Measurements from ENCODE around the gene MSX1.

Gene MSX1

DNA sequence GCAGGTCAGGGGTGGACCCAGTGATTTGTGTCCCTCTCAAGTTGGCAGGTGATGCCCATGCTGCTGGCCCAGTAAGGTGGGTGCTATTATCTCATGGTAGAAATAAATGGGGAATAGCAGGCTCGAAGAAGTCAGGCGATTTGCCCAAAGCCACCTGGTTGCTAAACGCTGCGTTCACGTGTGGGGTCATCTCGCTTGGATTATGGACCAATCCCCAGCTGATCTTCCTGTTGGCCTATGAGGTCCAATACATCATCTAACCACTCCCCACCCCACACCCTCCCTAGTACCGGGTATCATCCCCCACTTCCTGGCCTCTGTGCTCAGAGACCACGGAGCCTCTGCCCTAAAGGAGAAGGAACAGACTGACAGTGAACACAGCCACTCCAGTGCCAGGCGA, 18.3 kb upstream of the MSX1 start:
- DNase-seq (ENCODE audit: low read depth): no peak

DNA sequence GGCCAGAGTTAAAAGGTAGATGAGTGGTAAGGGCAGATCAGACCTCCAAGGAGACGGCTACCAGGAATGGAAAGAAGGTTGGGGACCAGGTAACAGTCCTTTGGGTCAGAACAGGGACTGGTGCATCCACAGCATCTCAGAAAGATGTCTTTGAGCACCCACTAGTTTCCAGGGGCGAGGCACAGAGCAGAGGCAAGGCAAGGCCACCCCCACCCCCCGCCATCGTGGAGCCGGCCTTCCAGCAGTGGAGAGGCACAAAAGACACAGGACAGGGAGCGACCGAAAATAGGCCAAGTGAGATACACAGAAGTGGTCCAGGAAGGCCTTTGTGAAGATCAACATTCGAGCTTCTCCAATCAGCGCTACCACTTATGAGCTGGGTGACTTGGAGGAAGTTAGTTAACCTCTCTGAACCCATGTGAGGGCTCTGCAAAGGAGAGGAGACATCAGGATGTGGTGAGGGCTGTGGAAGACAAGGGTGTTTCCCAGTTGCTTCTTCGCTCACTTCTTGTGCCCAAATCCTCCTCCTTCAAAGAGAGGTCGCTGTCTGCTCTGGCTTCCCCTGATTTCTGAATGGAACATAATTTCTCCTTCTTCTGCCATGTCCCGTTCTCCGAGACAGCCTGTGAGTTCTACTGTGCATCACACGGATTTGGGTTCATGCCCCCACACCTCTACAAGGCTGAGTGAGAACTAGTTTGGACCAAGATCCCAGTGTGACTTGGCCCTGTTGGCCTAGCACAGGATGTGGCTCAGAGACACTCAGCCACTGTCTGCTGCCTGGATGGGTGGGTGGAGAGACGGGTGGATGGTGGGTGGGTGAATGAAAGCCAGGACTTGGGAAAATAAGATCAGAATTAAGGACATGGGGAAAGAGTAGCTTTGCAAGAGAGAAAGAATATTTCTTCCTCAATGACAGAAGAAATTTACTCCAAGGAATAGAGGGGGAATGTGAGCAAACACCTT, 16.7 kb upstream of the MSX1 start:
- DNase-seq (ENCODE audit: low read depth): no peak

DNA sequence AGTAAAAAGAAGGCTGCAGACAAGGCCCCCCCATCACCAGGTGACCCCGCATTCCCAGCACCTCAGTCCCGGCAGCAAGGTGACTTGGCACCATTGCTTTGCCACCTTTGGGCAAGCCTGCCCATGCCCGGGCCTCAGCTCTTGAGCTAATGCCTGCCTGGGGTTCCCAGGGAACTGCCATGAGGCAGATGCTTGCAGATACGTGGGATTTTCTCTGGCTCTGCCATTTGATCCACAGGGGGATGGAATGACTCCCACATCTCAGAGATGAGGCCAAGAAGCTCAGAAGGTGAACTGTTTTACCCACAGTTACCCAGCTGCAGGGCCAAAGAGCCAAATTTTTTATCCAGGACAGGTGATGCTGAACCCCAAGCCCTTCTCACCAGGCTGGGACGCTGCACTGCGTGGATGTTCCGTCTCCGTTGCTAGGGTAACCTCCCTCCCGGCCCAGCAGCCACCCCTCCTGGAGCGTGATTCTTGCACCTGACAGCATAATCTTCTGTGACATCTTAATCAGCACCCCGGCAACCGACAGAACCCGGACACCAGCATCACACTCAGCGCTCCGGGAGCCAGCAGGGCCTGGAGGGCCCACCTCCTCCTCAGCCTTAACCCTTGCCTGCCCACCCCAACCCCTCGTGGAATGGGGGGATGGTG, 15.7 kb upstream of the MSX1 start:
- DNase-seq (ENCODE audit: low read depth): no peak

DNA sequence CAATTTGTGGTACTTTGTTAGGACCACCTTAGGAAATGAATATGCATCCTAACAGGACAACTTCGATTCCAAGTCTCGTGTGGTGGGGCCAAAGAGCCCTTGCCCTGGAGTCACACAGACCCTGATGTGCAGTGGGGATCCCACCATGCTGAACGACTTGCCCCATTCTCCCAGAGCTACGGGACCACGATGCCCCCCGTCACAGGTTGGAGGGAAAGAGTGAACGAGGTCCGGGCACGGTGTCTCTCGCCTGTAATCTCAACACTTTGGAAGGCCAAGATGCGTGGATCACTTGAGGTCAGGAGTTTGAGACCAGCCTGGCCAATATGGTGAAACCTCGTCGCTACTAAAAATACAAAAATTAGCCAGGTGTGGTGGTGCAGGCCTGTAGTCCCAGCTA, 14.4 kb upstream of the MSX1 start:
- no peak for DNase-seq (ENCODE audit: low read depth)

DNA sequence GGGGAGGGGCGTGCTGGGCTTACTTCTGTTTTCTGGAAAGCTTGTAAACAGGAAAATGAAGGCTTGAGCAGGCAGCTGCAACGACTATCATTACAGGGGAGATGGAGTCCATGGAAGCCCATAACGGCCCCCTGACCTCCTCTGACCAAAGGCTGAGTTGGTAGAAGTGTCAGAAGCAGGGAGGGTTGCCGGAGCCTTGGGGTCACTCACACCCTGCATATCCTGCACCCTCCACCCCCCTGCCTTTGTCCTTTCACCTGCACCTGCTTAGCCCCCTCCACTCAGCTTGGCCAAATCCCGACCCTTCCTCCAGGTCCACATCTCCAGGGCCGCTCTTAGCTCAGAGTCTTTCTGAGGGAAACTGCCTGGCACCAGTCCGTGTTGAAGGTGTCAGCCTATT, 12.5 kb upstream of the MSX1 start:
- DNase-seq (ENCODE audit: low read depth): no peak

DNA sequence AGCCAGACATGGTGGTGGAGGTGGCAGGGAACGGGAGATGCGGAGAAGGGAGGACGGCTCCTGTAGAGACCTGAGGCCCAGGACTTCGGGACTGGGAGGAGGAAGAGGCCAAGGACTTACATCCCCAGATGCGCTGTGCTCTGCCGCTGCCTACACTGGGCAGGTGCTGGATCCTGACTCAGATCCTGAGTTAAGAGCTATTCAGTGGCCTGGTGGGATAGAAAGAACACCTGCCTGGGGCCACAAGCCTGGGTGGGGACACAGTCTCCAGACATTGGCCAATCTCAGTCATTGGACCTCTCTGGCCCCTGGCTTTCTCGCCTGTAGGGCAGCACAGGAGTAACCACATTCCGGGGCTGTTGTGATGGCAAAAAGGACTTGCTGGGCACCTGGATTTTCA, 10.9 kb upstream of the MSX1 start:
- DNase-seq (ENCODE audit: low read depth): no peak

DNA sequence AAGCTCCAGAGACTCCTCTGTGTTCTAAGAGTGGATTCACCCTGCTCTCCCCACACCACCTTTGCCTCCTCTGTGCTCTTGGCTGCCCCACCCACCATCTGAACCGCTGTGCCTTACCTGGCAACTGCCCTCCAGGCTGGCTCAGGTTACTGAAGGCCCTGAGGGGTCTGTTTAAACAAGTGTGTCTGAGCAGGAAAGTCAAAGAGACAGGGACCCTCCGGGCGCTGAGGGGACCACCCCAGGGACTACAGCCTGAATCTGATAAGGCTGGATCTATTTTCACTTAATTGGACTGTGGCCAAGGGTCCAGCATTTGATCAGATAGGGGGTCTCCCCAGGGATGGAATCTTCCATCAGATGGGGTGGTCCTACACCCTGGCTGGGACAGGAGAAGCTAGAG, 10.4 kb upstream of the MSX1 start:
- no peak for DNase-seq (ENCODE audit: low read depth)

DNA sequence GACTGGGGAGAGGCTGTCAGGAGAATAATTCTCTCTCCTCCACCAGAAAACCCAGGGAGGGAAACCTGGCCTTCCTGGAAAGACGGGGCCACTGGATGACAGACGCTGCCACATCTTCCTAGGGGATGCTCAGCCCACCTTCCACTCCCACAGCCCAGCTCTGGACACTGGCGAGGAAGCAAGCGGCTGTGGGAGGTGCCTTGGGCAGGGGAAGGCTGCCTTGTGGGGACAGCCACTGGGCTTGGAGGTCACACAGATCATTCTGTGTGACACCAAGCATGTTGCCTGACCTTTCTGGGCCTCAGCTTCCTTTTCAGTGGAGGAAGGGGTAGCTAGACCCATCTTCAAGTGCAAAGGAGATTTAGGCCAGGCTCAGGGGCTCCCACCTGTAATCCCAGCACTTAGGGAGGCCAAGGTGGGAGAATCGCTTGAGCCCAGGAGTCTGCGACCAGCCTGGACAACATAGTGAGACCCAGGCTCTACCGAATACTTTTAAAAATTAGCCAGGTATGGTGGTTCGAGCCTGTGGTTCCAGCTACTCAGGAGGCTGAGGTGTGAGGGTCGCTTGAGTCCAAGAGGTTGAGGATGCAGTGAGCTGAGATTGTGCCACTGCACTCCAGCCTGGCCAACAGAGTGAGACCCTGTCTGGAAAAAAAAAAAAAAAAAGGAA, 9.8 kb upstream of the MSX1 start:
- no peak for DNase-seq (ENCODE audit: low read depth)

DNA sequence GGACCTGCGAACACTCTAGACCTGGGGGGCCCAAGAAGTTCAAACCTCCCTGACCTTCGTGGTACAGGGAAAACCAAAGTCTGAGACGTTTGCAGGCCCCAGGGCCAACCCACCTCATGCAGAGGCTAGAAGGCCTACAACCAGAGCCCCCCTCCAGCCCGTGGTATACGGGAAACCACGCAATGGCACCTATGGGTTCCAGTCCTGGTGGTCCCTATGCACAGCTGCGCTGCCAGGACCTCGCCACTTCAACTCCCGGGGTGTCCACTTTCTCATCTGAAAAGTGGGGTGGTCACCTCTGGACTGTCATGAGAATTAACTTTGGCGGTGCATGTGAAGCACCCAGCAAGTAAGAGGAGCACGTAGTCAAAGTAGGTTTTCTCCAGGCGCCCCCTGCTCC, 8.4 kb upstream of the MSX1 start:
- DNase-seq (ENCODE audit: low read depth): no peak

DNA sequence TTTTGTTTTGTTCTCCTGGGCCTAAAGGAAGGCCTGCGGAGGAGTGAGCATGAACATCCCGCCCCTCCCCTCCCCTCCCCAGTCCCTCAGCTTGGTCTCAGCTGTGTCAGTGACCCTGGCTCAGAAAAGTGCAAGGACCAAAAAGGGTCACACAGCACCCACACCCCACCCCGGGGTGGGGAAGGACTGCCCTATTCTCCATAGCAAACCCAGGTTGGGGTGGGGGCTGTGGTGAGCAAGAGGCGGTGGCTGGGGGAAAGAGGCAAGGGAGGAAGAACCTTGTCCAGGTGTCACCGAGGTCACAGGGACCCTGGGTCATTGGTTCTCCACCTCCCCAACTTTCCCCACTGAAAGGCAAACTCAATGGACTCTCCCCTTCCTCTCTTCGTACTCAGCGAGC, 7.6 kb upstream of the MSX1 start:
- DNase-seq (ENCODE audit: low read depth): no peak

DNA sequence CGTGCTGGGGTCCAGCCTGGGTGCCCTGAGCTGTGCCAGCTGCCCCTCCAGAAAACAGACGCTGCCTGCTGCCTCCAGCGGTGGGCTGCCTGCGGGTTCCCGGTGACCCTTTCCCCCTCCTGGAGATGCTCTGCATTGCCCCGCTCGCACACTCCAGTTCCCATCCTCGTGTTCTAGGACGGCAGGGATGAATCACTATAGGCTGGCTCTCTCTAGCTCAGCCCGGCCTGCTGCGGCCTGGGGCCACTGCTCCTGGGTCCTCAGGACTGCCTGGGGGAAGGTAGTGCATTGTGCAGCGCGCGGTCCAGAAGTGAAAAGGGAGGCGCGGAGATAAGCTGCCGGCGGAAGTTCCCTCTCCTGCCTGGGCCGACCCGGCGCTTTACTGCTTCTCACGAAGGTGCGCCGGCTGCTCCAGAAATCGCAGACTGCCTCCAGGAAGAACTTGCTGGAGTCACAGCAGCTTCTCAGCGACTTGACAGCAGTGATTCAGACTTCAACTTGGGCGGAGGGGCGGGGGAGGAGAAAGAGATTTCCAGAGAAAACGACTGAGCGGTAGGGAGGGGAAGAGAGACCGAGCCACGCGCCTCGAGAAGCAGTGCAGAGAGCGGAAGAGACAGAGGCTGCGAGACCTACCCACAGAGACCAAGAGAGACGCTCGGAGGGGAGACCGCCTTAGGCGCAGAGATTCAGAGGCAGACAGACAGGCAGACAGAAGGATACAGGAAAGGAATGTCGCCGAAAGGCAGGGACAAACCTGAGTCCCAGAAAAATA, 6.7 kb upstream of the MSX1 start:
- DNase-seq (ENCODE audit: low read depth): no peak

DNA sequence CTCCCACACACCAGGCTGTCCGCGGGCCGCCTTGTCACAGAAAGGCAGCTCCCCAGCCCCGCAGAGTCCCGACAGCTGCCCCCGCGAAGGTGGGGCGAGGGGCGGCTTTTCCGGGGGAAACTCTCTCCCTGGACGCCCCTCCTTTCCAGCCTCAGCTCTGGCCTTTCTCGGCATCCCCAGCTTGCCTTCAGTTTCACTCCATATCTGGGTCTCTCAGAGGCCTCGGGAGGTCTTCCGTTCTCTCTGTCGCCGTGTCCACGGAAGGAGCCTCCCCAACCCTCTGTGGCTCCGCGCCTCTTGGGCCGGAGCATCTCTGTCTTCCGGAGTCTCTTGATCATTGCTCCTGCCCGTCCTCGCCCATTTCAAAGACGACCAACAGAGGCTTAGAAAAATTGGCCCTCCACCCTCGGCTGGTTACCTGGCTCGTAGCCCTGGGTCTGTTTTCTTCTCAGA, 6.1 kb upstream of the MSX1 start:
- no peak for DNase-seq (ENCODE audit: low read depth)

DNA sequence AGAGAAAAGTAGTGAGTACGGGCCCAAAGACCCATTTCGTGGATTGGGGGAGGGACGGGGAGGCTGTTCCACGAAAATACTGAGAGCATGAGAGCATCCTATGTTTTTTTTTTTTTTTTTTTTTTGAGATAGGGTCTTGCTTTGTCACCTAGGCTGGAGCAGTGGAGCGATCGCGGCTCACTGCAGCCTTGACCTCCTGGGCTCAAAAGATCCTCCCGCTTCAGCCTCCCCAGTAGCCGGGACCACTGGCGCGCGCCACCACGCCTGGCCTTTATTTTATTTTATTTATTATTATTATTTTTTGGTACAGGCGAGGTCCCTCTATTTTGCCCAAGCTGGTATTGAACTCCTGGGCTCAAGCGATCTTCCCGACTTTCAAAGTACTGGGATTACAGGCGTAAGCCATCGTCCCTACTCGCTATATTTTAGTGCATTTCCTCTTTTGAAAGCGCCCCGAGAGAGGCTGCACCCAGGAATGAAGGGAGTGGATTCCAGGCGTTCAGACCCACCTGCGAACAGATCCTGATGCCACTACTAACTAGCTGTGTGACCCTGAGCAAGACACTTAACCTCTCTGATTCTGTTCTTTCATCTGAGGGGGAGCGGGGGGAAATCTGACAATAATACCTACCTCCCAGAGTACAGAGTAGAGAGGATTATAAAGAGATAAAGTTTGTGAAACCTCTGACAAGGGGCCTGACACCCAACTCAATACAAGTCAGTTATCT, 5.4 kb upstream of the MSX1 start:
- no peak for DNase-seq (ENCODE audit: low read depth)

DNA sequence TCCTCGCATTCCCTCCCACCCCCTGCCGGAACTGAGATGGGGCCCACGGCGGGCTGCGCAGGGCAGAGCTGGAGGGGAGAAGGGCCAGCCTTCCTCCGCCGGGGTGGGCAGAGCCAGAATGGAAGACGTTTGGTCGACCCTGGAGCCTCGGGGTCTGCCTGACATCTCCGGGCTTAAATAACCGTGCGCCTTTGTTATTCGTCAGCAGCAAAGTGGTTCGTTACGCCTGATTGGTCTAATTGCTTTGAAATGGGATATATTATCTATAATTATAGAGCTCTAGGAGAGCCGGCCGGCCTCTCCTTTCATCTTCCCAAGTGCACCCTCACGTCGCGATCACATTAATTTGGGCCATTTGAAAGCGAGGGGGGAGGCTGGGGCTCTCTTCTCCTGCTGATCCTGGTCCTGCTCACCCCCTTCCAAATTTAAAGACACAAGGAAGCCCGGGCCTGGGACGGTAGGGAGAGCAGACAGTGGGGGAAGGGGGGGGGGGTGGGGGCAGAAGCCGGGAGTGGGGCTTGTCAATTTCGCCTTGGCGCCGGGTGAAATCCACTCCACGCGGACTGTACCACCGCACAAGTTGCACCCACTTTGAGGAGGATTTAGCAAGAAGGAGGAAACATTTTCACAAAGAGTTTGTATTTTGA, 4.7 kb upstream of the MSX1 start:
- no peak for DNase-seq (ENCODE audit: low read depth)

DNA sequence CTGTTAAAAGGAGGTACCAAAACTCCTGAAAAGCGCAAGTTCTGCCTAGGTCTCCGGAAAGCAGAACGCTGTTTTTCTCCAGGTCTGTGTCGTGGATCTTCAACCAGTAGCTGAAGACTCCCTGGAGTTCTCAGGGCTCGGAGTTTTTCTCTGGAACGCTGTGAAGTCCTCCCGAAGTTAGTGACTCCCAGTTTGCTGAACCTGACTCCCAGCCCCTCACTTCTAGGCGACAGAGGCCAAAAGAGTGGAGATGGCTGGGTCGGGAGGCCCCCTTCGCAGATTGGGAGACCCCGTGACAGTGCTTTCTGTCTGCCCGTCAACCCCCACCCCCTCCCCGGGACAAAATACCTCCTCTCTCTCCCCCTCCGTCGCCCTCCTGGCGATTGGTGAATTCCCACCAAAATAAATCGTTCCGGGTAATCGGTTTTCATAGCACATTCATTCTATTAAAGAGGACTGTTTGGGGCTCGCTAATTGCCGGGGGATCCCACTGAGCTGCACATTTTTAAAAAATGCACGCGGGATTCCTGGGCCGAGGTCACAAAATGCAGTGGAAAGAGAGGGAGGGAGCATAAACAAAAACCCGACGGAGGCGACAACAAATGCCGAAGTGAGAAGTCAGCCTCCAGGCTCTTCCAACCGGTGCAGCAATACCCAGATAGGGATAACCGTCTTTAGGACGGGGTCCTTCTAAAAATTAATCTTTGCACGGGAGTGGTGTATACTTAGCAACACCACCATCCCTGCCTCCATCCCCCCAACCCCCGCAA, 4.0 kb upstream of the MSX1 start:
- no peak for DNase-seq (ENCODE audit: low read depth)

DNA sequence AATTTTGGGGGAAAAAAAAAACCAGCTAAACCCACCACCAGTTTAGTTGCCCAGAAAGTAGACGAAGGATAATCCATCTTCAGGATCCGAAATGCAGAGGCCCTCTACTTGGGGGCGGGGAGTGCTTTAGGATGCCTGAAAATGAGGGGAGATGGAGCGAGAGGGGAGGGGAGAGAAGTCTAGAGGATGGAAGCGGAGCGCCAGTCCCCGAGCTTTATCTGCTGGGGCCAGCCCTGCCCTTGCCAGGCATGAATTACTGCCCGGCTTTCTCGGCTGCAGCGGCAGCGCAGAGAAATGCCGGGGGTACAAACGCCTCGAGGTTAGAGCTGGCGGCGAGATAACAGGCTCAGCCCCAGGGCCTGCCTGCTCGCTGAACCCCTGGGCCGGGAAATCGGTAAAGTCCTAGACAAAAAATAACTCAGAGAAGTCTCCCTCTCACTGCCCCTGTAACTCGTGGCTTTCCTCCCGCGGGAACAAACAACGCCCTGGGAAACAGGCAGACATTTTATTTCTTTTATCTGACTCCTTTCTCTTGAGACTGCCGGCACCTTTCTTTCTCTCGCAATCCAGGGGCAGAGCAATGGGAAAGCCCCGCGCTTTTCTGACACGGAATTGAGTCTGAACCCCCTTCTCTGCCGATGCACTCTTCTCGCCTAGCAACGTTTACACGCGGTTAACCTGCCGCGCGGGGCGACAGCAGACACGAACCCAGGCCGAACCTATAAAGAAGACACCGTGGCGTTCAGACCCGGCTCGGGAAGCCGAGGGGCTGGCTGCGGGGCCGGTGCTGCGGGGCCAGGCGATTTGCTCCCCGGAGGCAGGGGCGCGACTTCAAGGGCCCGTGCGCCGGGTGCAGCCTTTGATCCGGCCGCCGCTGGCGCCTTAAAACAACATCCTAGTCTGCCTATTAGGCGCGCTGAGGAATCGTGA, 3.1 kb upstream of the MSX1 start:
- DNase-seq (ENCODE audit: low read depth): no peak

DNA sequence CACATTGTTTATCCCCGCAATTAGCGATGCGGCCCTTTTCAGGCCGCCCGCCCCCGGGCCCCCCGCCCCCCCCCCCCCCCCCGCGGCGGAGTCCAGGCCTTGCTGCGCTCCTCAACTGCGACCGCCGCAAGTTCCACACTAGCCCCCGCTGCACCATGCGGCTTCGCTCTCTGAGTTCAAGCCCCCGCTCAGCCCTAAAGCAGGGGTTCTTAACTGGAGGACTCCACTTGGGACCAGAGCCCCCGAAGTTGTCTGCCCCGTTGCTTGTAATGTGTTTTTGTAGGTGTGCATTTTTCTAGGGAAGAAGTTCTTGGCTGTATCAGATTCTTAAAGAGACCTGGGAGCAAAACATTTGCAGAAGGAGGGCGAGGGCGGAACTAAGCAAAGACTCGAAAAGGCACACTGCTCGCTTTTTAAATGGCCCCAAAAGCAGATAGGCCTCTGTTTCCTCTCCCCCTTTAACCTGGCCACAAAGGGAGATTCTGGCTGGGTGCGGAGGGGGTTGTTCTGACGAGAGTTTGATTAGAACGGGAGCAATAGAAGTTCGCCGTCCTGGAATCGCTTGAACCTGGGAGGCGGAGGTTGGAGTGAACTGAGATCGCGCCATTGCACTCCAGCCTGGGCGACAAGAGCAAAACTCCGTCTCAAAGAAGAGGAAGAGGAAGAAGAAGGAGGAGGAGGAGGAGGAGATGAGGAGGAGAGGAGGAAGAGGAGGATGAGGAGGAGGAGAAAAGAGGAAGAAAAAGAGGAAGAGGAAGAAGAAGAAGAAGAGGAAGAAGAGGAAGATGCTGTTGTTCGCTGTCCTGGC, 2.3 kb upstream of the MSX1 start:
- no peak for DNase-seq (ENCODE audit: low read depth)

DNA sequence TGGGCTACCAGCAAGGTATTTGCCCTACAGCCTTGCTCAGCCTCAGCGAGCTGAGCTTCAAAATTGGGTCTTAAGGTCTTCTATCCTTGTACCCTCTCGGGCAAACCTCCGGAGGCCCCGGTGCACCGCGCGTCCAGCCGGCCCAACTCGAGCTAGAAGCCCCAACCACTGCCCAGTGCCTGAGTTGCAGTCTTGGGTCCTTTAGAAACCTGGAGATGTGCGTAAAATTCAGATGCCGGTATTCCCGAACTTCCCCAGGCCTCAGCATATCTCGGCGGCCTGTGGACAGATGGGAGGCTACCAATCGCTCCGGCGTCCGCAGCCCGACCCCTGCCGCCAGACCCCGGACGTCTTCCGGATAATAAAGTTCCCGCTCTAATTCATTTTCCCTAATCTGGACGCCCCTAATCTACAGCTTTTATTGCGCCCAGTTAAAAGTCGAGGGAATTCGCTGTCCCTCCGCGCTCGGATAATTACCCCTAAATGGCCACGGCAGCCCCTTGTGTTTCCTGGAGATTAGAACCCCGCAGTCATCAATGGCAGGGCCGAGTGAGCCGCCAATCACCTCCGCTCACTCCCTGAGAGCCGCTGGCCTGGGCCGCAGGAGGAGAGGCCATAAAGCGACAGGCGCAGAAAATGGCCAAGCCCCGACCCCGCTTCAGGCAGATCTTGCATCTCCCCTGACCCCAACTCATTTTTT, 1.5 kb upstream of the MSX1 start:
- no peak for DNase-seq (ENCODE audit: low read depth)
